ENCODE measurements around the gene ETV5. TPM values are rescaled to one million over a fixed set of nuclear protein-coding genes. Genes with fewer than 3 reads are reported as not detected.

Gene ETV5
- 24.6 to 33.1 TPM (median 30.2 TPM) in 5 replicates for total RNA-seq (2022; extraction: Qiagen RNA extraction)

DNA sequence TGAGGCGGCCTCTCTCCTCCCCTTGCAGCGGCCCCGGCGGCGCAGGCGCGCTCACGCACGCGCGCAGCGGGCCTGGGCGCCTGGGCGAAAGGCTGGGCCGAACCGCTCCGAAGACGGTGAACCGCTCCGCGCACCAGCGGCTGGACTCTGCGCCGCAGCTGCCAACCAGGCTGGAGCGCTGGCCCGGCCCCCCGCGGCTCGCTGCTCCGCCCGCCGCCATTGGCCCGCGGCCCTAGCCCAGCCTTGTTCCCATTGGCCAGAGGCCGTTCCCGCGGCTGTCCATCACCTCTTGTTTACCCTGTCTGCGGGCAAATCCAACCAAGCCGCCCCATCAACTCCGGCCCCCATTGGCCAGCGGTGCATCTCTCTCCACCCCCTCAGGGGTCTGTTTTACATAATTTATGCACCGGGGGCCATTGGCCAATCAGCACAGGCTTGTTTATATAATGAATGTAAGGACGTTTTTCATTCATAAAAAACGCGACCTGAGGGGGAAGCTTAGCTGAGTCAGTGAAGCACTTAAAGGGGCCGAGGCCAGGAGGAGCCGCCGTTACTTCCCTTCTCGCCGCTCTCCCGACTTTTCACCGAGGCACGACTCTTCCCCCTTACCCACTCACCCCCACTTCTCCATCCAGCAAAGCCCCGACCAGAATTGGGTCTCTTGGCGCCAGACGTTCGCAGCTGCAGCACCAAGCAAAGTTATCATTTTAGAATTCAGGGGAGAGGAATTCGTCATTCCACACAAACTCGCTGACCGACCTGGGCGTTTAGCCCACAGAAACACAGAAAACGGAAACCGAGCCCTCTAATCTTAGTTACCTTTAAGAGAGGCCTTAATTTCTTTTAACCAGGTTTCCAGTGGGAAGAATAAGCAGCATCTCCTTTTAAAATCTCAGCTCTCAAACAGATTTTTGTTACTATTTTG lies at the start of gene ETV5:
Gene ETV5, minus strand, starts transcription at position 149 of the 925 bp plus-strand sequence. CDS start 3,221 bp downstream, outside the sequence.

Other genes with a start within 250 kb of the ETV5 start
- gene TRA2B, start 171.1 kb downstream of the ETV5 start, total RNA-seq (2022; extraction: Qiagen RNA extraction): 156 to 189 TPM (median 168 TPM) in 5 replicates

All from A549 treated with CORT108297 at 1 μM for 4 hours (cell line).